H1 (cell line): ENCODE measurements around the gene UROC1. TPM values are rescaled to one million over a fixed set of nuclear protein-coding genes. Genes with fewer than 3 reads are reported as not detected.

Experiments
- E2F6 ChIP-seq: IDR thresholded peaks from 2 replicates; pipeline ENCODE4 v1.6.1; 2012; ENCODE audit warnings: inconsistent platforms
- NANOG ChIP-seq: IDR thresholded peaks from 2 replicates; pipeline ENCODE4 v1.6.1; 2011; ENCODE audit warnings: low read length, low read depth, mild to moderate bottlenecking, inconsistent platforms; ENCODE audit not compliant: insufficient read depth, poor library complexity, severe bottlenecking
- RXRA ChIP-seq: IDR thresholded peaks from 2 replicates; pipeline ENCODE4 v1.6.1; 2011; ENCODE audit warnings: low read depth, mild to moderate bottlenecking, low read length, moderate library complexity; ENCODE audit not compliant: insufficient read depth
- SIN3A ChIP-seq, 2 experiments: IDR thresholded peaks in 1 of 2; conservative IDR thresholded peaks in 1 of 2; 2 replicates each; pipeline ENCODE4 v1.6.1; 2011 to 2012; ENCODE audit warnings: low read length in 2 of 2, improper control_type of control experiment in 1 of 2, low read depth in 1 of 2, mild to moderate bottlenecking in 1 of 2
- SP1 ChIP-seq: IDR thresholded peaks from 2 replicates; pipeline ENCODE4 v1.6.1; 2011; ENCODE audit warnings: low read depth, low read length
- polyA plus RNA-seq, 7 experiments: library from polyadenylated mRNA; depleted of rRNA in 3 of 7; stranded (reverse) in 5 of 7; unstranded in 2 of 7; fragments of >200 nt in 5 of 7; fragments of 200-250 nt in 2 of 7; gene quantifications; 1 replicate in 5 of 7; 2 replicates in 1 of 7; 4 replicates in 1 of 7; pipeline versions ENCODE4 v1.2.1 to v1.2.3, GENCODE V29; 2011 to 2013; ENCODE audit warnings: missing spikeins in 2 of 7, mixed read lengths in 2 of 7
- total RNA-seq: library from RNA; stranded (reverse); fragmentation: NEBNext Ultra II Directional; extraction: Animal tissue kit (Norgen Biotek cat#: 25700); gene quantifications from 2 replicates; pipeline ENCODE4 v1.2.1, GENCODE V29; 2021

UROC1 gene
- total and polyA plus RNA-seq, 2 of the 8 experiments (the other 6 are each of a cell fraction or from before 2014, with no cell fraction given), result 0.03 TPM; not detected in 1

DNA sequence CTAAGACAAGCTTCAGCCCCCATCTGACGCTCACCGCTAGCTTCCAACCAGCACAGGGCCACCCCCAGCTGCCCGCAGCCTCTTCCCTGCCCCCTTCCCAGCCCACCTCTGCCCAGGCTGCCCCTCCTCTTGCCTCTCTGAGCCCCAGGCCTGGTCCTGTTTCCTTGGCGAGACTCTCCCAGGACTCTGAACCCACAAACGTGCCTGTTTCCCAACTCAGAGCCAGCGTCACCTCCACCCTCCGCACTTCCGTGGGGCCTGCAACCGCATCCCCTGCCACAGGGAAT lies 76.9 kb downstream of the UROC1 start (continued):
- TF ChIP-seq E2F6, result no peak
- TF ChIP-seq RXRA, result no peak
- TF ChIP-seq SP1, result no peak
- TF ChIP-seq SIN3A (conservative IDR thresholded peaks at IDR 0.05 in 1 of 2, IDR thresholded peaks at IDR 0.05 in 1 of 2; ENCODE audit: low read depth in 1 of 2, low read length in 2 of 2), result no peak
- TF ChIP-seq NANOG, result no peak
